Esophagus muscularis mucosa (tissue), 4 donors: ENCODE data around the gene ATRIP.
A peak's percentile ranks its signal among the peaks of the same experiment; 100 is the strongest.

Experiments
- CTCF ChIP-seq, 3 experiments: fragments of 200-600 bp in 2 of 3; fragments of 450-650 bp in 1 of 3; sonication (generic) in 2 of 3; IDR thresholded peaks; one replicate each; pipeline ENCODE4 v1.5.1; 2017 to 2019; ENCODE audit warnings: antibody characterized with exemption in 3 of 3, mild to moderate bottlenecking in 2 of 3, moderate library complexity in 1 of 3
- EP300 ChIP-seq: sonication (generic); formaldehyde crosslinking; IDR thresholded peaks from one replicate; pipeline ENCODE4 v1.6.1; 2017; ENCODE audit warnings: antibody characterized with exemption
- POLR2A ChIP-seq: fragments of 450-650 bp; IDR thresholded peaks from one replicate; pipeline ENCODE4 v1.6.1; 2017; ENCODE audit warnings: antibody characterized with exemption, moderate library complexity, mild to moderate bottlenecking, low read depth
- POLR2AphosphoS5 ChIP-seq, 2 donors: sonication (generic); formaldehyde crosslinking; IDR thresholded peaks; one replicate each; pipeline ENCODE4 v1.6.1; 2017; ENCODE audit warnings: antibody characterized with exemption in 2 of 2

GRCh38 chr3:48425281-48425812 lies 21.2 kb upstream of the ATRIP start:
- TF ChIP-seq POLR2A (no peak), CTCF (IDR thresholded peaks at IDR 0.05) (no peak), EP300 (no peak), POLR2AphosphoS5 (IDR thresholded peaks at IDR 0.05) (peak; percentile 29 to 50)
